Chondrocyte (in vitro differentiated cells): Measurements from ENCODE around the gene C15orf62. TPM values are rescaled to one million over a fixed set of nuclear protein-coding genes. Genes with fewer than 3 reads are reported as not detected.

ENCODE experiments used
- DNase-seq: peaks from one replicate; pipeline ENCODE4 v3.0.0; 2021; ENCODE audit warnings: mixed read lengths, low spot score
- H3K27ac Mint-ChIP-seq: one replicate; pipeline ENCODE4 v1.8.0; 2021; ENCODE audit warnings: mild to moderate bottlenecking, moderate library complexity, mixed read lengths; ENCODE audit not compliant: unreplicated experiment
- H3K27me3 Mint-ChIP-seq: 2 replicates; pipeline ENCODE4 v1.8.0; 2021; ENCODE audit warnings: low read depth, mixed read lengths
- H3K36me3 Mint-ChIP-seq: 2 replicates; pipeline ENCODE4 v1.8.0; 2021; ENCODE audit warnings: low read depth, mixed read lengths
- H3K4me1 Mint-ChIP-seq: 2 replicates; pipeline ENCODE4 v1.8.0; 2021; ENCODE audit warnings: low read depth, mild to moderate bottlenecking, mixed read lengths
- H3K4me3 Mint-ChIP-seq: one replicate; pipeline ENCODE4 v1.8.0; 2021; ENCODE audit warnings: mild to moderate bottlenecking, moderate library complexity, mixed read lengths; ENCODE audit not compliant: unreplicated experiment
- H3K9me3 Mint-ChIP-seq: 2 replicates; pipeline ENCODE4 v1.8.0; 2021; ENCODE audit warnings: low read depth, mixed read lengths
- total RNA-seq: library from RNA; stranded (reverse); gene quantifications from 3 replicates; pipeline ENCODE4 v1.2.1, GENCODE V29; 2021
- TF ChIP-seq, protein P1 (sequence below): fragments of 200-600 bp; sonication (generic); IDR thresholded peaks from 2 replicates; pipeline ENCODE4 v1.5.0; 2021; ENCODE audit warnings: antibody characterized with exemption, mild to moderate bottlenecking, moderate library complexity

Gene C15orf62
- total RNA-seq, 1 donor from 2014 or later, result 0.12 TPM

DNA sequence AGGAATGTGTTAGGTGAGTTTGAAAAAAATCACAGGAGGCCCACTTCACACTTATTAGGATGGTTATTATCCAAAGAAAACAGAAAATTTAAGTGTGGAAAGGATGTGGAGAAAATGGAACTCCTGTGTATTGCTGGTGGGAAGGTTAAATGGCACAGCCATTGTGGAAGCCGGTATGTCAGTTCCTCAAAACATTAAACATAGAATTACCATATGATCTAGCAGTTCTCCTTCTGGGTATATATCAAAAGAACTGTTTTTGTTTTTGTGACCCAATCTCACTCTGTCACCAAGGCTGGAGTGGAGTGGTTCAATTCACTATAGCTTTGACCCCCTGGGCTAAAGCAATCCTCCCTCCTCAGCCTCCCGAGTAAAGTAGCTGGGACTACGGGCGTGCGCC lies 26.7 kb downstream of the C15orf62 start:
- no peak overlapping the region for H3K27ac Mint-ChIP-seq

DNA sequence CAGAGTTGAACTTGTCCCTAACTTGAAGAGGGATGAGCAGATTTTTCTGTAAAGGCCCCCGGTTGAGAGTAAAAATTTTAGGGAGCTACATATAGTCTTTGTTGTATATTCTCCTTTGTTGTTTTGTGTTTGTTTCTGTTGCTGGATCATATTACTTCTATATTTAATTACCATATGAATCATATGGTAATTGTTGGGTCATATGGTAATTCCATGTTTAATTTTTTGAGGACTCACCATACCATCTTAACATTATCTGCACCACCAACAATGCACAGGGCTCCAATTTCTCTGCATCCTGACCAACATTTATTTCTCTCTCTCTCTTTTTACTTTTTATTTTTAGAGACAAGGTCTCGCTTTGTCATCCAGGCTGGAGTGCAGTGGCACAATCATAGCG lies 29.7 kb downstream of the C15orf62 start:
- peaks cover 9% of the 10 kb centered on the region for H3K36me3 Mint-ChIP-seq
- H3K27ac Mint-ChIP-seq, result no peak overlapping the region
- no peaks in the 10 kb centered on the region for H3K9me3 Mint-ChIP-seq
- H3K4me3 Mint-ChIP-seq, result no peak overlapping the region
- no peak for DNase-seq
- H3K4me1 Mint-ChIP-seq, result peaks cover 5% of the 10 kb centered on the region
- no peaks in the 10 kb centered on the region for H3K27me3 Mint-ChIP-seq
- TF ChIP-seq, protein P1, sequence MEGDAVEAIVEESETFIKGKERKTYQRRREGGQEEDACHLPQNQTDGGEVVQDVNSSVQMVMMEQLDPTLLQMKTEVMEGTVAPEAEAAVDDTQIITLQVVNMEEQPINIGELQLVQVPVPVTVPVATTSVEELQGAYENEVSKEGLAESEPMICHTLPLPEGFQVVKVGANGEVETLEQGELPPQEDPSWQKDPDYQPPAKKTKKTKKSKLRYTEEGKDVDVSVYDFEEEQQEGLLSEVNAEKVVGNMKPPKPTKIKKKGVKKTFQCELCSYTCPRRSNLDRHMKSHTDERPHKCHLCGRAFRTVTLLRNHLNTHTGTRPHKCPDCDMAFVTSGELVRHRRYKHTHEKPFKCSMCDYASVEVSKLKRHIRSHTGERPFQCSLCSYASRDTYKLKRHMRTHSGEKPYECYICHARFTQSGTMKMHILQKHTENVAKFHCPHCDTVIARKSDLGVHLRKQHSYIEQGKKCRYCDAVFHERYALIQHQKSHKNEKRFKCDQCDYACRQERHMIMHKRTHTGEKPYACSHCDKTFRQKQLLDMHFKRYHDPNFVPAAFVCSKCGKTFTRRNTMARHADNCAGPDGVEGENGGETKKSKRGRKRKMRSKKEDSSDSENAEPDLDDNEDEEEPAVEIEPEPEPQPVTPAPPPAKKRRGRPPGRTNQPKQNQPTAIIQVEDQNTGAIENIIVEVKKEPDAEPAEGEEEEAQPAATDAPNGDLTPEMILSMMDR, result no peak

More for the DNA sequence above, 26.7 kb downstream of the C15orf62 start:
- H3K9me3 Mint-ChIP-seq, result no peaks in the 10 kb centered on the region
- H3K4me1 Mint-ChIP-seq, result peaks cover 15% of the 10 kb centered on the region
- DNase-seq, result no peak
- no peaks in the 10 kb centered on the region for H3K27me3 Mint-ChIP-seq
- TF ChIP-seq, protein P1, result no peak
- no peak overlapping the region for H3K4me3 Mint-ChIP-seq
- peaks cover 9% of the 10 kb centered on the region for H3K36me3 Mint-ChIP-seq

DNA sequence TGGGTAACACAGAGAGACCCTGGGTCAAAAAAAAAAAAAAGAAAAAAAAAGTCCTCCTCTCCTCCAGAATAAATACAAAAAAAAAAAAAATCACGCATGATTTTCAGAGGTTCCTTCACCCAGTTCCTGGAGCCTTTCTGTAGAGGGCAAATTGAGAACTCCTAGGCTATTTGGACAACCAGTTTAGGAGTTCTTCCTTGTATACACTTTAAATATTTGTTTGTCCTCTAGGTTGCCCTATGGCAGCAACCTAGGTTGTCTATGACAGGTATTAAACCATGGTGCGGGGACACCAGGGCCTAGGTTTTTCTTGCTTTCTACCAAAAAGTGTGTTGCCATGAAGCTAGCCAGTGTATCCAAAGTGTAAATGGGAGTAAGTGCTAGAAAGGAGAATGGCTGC lies 33.3 kb downstream of the C15orf62 start:
- no peak for DNase-seq
- TF ChIP-seq, protein P1, result no peak
- Mint-ChIP-seq H3K9me3 (no peaks in the 10 kb centered on the region), H3K4me3 (no peak overlapping the region), H3K4me1 (peaks cover 11% of the 10 kb centered on the region), H3K27ac (no peak overlapping the region), H3K27me3 (no peaks in the 10 kb centered on the region), H3K36me3 (peaks cover 9% of the 10 kb centered on the region)

DNA sequence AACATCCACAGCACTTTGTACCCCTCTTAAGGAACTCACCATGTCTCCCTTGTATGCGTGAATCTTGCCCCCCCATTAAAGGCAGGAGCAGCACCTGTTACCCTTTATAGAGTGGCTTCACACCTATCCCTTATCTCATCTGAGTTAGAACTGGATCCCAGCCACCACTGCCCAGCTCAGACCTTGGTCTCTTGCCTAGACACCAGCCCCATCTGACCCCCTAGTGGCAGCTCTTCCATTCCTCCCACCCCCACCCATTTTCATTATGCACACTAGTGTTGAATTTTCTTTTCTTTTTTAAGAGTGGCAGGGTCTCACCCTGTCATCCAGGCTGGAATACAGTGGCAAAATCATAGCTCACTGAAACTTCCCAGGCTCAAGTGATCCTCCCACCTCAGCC lies 33.9 kb downstream of the C15orf62 start:
- Mint-ChIP-seq H3K4me1 (peaks cover 16% of the 10 kb centered on the region), H3K9me3 (no peaks in the 10 kb centered on the region), H3K27me3 (no peaks in the 10 kb centered on the region), H3K36me3 (peaks cover 5% of the 10 kb centered on the region), H3K4me3 (no peak overlapping the region), H3K27ac (no peak overlapping the region)
- DNase-seq, result no peak
- TF ChIP-seq, protein P1, result no peak

DNA sequence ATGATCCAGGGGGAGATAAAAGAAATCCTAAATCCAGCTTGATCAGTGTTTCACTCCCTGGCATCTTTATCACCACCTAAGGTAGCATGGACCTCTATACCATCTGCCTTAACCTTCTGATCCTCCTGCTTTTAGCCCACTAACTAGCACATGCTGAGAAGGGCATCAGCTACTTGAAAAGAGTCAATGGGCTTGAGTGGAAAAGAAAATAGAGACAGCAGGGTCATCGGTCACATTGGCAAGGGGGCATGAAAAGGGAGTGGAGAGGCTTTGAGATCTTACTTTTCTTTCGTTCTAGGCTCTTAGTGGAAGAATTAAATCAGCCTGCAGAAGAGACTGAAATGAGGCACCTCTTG lies 36.9 kb downstream of the C15orf62 start:
- peaks cover 16% of the 10 kb centered on the region for H3K4me1 Mint-ChIP-seq
- peak overlapping the region; percentile 90 for H3K27ac Mint-ChIP-seq
- DNase-seq, result no peak
- H3K4me3 Mint-ChIP-seq, result peak overlapping the region; percentile 88
- H3K36me3 Mint-ChIP-seq, result peaks cover 5% of the 10 kb centered on the region
- TF ChIP-seq, protein P1, result no peak
- no peaks in the 10 kb centered on the region for H3K27me3 Mint-ChIP-seq
- no peaks in the 10 kb centered on the region for H3K9me3 Mint-ChIP-seq
